GM18526 (cell line): ENCODE results near the gene HDGF.

Source experiments
- POLR2A ChIP-seq: IDR thresholded peaks from 3 replicates; pipeline ENCODE4 v1.6.1; 2011; ENCODE audit not compliant: insufficient read length; ENCODE audit errors: extremely low read depth

The HDGF gene

GRCh38 chr1:156714830-156715229 is 36.6 kb downstream of the HDGF start:
- TF ChIP-seq POLR2A, result no peak

- TF ChIP-seq POLR2A, result no peak
These were observed 38.8 kb downstream of the HDGF start for GRCh38 chr1:156712626-156713025.

- no peak for TF ChIP-seq POLR2A
These were observed 40.3 kb downstream of the HDGF start for GRCh38 chr1:156711011-156711817.

GRCh38 chr1:156709757-156710489 is 41.6 kb downstream of the HDGF start:
- no peak for TF ChIP-seq POLR2A

- TF ChIP-seq POLR2A, result no peak
These were observed 42.4 kb downstream of the HDGF start for GRCh38 chr1:156709031-156709430.

- TF ChIP-seq POLR2A, result no peak
These were observed 43.2 kb downstream of the HDGF start for GRCh38 chr1:156708218-156708661.

GRCh38 chr1:156707417-156708217 is 43.9 kb downstream of the HDGF start:
- no peak for TF ChIP-seq POLR2A

- no peak for TF ChIP-seq POLR2A
These were observed 44.6 kb downstream of the HDGF start for GRCh38 chr1:156706657-156707416.

GRCh38 chr1:156705918-156706656 is 45.4 kb downstream of the HDGF start:
- no peak for TF ChIP-seq POLR2A

GRCh38 chr1:156705321-156705917 is 46.1 kb downstream of the HDGF start, which contains the start of gene CRABP2:
Gene CRABP2 (minus strand): TSS chr1:156705583. CDS start chr1:156705446, 137 bp downstream.
- TF ChIP-seq POLR2A, result no peak

GRCh38 chr1:156704930-156705320 is 46.5 kb downstream of the HDGF start:
- no peak for TF ChIP-seq POLR2A

GRCh38 chr1:156704166-156704711 is 47.2 kb downstream of the HDGF start:
- no peak for TF ChIP-seq POLR2A

GRCh38 chr1:156703741-156704140 is 47.7 kb downstream of the HDGF start:
- TF ChIP-seq POLR2A, result no peak

- no peak for TF ChIP-seq POLR2A
These were observed 48.1 kb downstream of the HDGF start for GRCh38 chr1:156703336-156703735.
